GM18505 (cell line): ENCODE results near the gene DNPH1.

Source experiments
- ATAC-seq: cut with Tn5 transposase; IDR thresholded peaks from one replicate; pipeline ENCODE4 v1.9.1; 2021; ENCODE audit not compliant: unreplicated experiment
- POLR2A ChIP-seq: IDR thresholded peaks from 4 replicates; pipeline ENCODE4 v1.6.1; 2011; ENCODE audit warnings: borderline replicate concordance; ENCODE audit not compliant: insufficient read depth, insufficient read length; ENCODE audit errors: extremely low read depth

The DNPH1 gene

GRCh38 chr6:43203718-43204095, 25.6 kb downstream of the DNPH1 start:
- no peak for ATAC-seq

GRCh38 chr6:43203029-43203717, 26.1 kb downstream of the DNPH1 start:
- no peak for ATAC-seq
- TF ChIP-seq POLR2A: no peak

More at GRCh38 chr6:43203718-43204095, 25.6 kb downstream of the DNPH1 start:
- no peak for TF ChIP-seq POLR2A

- no peak for ATAC-seq
- no peak for TF ChIP-seq POLR2A
Measured at GRCh38 chr6:43202451-43202850, 26.8 kb downstream of the DNPH1 start.

- no peak for TF ChIP-seq POLR2A
- ATAC-seq: no peak
Measured at GRCh38 chr6:43200541-43200940, 28.7 kb downstream of the DNPH1 start.

GRCh38 chr6:43199912-43200311, 29.4 kb downstream of the DNPH1 start:
- TF ChIP-seq POLR2A: no peak
- no peak for ATAC-seq

- ATAC-seq: no peak
Measured at GRCh38 chr6:43196337-43196736, 32.9 kb downstream of the DNPH1 start.

GRCh38 chr6:43193929-43194328, 35.4 kb downstream of the DNPH1 start:
- ATAC-seq: no peak
- TF ChIP-seq POLR2A: no peak

More at GRCh38 chr6:43196337-43196736, 32.9 kb downstream of the DNPH1 start:
- no peak for TF ChIP-seq POLR2A

- no peak for ATAC-seq
- TF ChIP-seq POLR2A: no peak
Measured at GRCh38 chr6:43192911-43193310, 36.4 kb downstream of the DNPH1 start.

GRCh38 chr6:43189776-43190304, 39.4 kb downstream of the DNPH1 start:
- ATAC-seq: no peak
- TF ChIP-seq POLR2A: no peak

- TF ChIP-seq POLR2A: no peak
- no peak for ATAC-seq
Measured at GRCh38 chr6:43188426-43188825, 40.9 kb downstream of the DNPH1 start.

GRCh38 chr6:43187821-43188220, 41.5 kb downstream of the DNPH1 start:
- ATAC-seq: no peak

GRCh38 chr6:43186706-43187105, 42.6 kb downstream of the DNPH1 start:
- no peak for ATAC-seq
- no peak for TF ChIP-seq POLR2A

More at GRCh38 chr6:43187821-43188220, 41.5 kb downstream of the DNPH1 start:
- TF ChIP-seq POLR2A: no peak

GRCh38 chr6:43186019-43186418, 43.3 kb downstream of the DNPH1 start:
- TF ChIP-seq POLR2A: no peak
- no peak for ATAC-seq

- ATAC-seq: no peak
- no peak for TF ChIP-seq POLR2A
Measured at GRCh38 chr6:43185391-43185985, 43.8 kb downstream of the DNPH1 start.
